Gastrocnemius medialis (tissue), 4 donors: Measurements from ENCODE around the gene SLC16A1.

ENCODE experiments used
- POLR2A ChIP-seq, 2 donors: fragments of 450-650 bp; IDR thresholded peaks; one replicate each; pipeline ENCODE4 v1.6.1; 2017; ENCODE audit warnings: antibody characterized with exemption in 2 of 2, mild to moderate bottlenecking in 2 of 2, moderate library complexity in 2 of 2
- TF ChIP-seq, protein P1 (sequence below), 5 experiments: fragments of 450-650 bp in 3 of 5; fragments of 200-600 bp in 2 of 5; sonication (generic) in 2 of 5; IDR thresholded peaks in 4 of 5; conservative IDR thresholded peaks in 1 of 5; 1 replicate in 4 of 5; 2 replicates in 1 of 5; pipeline ENCODE4 v1.5.1; 2016 to 2019; ENCODE audit warnings: antibody characterized with exemption in 5 of 5, mild to moderate bottlenecking in 3 of 5, moderate library complexity in 3 of 5

DNA sequence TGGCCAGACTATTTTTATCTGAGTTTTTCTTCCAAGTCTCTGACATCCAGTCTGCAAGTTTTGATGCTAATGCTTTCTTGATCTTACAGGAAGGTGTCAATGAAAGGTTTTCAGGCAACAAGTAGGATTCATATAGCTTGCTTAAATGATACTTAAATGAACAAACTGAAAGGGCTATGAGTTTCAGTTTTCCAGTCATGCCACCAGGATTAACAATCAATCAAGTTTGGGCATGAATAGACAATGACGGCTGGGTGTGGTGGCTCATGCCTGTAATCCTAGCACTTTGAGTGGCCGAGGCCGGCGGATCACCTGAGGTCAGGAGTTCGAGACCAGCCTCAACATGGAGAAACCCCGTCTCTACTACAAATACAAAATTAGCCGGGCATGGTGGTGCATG, 34.3 kb upstream of the SLC16A1 start:
- TF ChIP-seq, protein P1, sequence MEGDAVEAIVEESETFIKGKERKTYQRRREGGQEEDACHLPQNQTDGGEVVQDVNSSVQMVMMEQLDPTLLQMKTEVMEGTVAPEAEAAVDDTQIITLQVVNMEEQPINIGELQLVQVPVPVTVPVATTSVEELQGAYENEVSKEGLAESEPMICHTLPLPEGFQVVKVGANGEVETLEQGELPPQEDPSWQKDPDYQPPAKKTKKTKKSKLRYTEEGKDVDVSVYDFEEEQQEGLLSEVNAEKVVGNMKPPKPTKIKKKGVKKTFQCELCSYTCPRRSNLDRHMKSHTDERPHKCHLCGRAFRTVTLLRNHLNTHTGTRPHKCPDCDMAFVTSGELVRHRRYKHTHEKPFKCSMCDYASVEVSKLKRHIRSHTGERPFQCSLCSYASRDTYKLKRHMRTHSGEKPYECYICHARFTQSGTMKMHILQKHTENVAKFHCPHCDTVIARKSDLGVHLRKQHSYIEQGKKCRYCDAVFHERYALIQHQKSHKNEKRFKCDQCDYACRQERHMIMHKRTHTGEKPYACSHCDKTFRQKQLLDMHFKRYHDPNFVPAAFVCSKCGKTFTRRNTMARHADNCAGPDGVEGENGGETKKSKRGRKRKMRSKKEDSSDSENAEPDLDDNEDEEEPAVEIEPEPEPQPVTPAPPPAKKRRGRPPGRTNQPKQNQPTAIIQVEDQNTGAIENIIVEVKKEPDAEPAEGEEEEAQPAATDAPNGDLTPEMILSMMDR (IDR thresholded peaks at IDR 0.05 in 4 of 5, conservative IDR thresholded peaks at IDR 0.05 in 1 of 5) = no peak
- TF ChIP-seq POLR2A (IDR thresholded peaks at IDR 0.05) = no peak
